Measurements from ENCODE around the gene UBFD1.
"Not testable (repeated sequence)": the region's sequence is repeated elsewhere in the genome, so short reads cannot be mapped to it uniquely, and the experiment has no call there.

The UBFD1 gene

DNA sequence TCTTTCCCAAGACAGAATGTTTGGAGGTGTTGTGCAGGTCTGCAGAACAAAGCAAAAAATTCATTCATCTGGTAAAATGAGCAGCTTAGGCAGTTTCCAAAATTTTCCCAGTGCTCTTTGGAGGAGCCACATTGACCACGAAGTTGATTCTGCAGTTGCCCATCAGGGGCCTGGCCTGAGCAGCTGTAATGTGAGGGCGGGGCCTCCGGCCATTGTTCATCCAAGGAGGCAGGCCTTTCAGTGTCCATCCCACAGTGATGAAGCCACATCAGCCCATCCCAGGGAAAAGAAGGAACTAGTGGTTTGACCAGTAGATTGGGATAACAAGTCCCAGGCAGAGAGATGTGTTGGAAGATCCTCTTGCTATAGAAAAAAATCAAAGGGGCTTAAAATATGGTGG is 10.1 kb downstream of the UBFD1 start:
- no peak for DNase-seq

DNA sequence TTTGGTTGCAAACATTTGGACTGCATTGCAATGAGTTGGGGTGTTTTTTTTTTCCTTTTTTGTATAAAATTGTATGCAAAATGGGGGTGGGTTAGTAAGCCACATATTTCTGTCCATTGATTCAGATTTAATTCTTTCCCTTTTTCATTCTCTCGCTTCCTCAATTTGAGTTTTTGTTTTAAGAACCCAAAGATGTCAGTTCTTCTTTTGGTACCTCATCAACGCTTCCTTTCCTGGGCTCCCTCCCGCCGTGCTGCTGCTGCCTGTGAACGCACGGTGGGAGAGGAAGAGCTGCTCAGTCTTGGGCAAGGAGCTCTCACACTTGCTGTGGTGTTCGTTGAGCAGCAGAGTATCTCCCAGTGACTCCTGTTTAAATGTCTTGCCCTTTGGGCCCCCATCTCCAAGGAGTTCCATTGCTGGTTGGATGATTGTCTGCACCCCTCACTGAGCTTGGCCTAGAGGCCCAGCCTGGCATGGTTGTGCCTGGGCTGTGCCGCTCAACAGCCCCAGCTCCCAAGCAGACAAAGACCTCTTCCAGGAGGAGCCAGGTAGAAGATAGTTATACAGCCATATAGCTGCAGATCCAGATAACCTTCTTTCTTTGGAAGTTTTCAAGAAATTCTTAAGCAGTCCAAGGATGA is 13.6 kb downstream of the UBFD1 start:
- DNase-seq = peak; percentile 56 to 79

DNA sequence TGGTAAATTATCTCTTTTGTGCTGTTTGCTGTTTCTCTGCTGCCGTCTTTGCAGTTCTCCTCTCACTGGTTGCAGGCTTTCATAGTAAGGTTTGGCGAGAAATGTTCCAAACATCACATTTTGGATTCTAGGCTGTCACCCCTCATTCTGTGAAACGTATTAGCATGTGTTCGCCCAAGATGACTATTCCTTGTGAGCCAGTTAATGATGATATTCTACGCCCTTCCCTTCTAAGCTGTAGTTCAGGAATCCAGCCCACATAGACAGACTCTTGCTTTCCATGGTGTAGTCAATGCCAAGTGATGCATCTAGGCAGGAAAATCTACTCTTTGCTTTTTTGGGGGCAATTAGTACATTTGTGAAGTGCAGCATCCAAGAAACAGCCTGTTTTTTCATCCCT is 14.4 kb downstream of the UBFD1 start:
- no peak for DNase-seq

DNA sequence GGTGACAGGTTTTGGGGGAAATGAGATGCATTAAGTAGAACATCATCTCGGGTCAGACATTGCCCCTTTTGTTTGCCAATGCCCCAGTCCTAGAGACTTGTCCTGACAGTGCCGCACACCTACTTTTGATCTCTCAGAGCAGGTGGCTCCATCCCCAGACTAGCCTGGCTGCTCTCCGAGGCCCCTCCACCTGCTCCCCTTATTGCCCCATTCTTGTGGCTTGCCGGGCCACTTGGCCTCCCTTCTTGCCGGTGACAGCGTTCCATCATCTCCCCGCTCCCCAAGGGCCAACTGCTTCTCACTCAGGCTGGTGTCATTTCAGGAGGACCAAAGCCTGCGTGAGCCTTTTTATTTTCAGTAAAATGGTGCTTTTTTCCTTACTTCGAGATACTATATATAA is 14.9 kb downstream of the UBFD1 start:
- DNase-seq = no peak

DNA sequence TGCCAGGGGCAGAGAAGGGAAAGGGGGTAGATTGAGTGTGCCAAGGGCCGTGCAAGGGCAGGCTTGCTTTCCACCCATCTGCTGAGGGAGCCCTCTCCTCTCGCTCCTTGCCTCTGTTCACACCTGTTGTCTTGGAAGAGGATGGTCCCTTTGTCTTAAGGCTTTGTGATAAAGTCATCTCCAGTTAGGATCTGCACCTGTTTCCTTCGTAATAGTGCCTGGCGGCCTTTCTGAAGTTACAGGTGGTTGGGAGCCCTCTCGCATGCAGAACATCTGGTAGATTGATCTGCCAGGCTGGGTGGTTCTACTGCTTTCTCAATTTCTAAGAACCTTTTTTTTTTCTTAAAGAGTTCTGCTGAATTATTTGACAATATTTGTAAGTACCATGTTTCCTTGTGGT is 16.3 kb downstream of the UBFD1 start:
- no peak for DNase-seq

DNA sequence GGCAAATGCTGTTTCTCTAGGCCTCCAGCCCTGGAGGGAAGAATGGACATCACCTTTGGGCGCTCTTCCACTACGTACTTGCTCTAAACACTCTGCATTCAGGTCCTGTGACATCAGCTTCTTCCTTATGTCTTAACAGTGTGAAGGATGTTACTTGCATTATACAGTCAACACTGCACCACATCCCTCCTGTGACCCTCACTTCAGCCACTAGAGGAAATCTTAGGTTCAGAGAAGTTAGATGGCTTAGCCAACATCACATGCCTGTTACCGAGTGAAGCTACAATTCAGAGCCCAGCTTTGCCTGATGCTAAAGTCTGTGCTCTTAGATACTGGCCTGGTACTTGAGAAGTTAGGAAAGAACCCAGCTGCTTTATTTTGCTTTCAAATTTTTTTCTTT is 18.3 kb downstream of the UBFD1 start:
- DNase-seq = no peak

DNA sequence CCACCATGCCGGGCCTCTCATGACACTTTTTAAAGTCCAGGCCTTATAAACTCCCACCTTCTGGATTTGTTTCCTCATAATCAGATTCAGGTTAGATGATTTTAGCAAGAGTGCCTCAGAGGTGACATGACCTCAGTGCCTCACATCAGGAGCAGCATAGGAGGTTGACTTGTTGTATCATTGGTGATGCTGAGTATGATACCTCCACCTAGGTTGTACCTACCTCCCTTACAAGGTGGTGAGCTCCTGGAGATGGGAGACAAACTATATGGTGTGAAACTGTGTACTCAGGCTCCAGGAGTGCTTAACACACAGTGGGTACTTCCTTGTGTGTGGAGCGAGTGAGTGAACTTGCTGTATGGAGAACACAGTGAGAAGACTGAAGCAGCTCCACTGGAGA is 20.0 kb downstream of the UBFD1 start:
- no peak for DNase-seq

DNA sequence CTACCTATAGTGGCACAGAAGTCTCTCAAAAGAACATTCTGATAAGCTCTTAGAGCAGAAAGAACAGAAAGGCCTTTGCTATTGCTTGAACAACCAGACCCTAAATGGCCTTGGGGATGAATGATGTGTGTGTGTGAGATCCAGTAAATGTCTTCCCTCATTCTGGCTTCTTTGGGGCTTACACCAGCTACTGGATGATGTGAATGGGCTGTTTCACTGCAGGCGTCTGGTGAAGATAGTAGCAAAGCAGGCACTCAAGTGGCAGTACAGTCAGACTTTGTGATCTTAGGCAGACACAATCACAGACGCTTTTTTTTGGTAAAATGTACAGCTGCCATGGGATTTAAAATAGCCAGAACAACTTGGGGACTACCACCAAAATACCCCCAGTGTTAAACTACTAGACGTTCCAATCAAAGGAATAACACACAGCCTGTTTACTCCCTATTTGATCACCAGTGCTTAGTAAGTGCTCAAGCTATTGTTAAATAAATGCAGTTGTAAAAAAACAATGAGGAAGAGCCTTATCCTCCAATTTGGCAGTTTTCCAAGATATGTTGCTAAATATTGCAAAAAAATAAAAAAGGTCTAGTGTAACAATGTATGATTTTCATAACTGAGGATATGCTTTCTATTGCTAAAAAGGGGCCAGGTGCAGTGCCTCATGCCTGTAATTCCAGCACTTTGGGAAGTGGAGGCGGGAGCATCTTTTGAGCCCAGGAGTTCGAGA is 20.7 kb downstream of the UBFD1 start:
- peak in 1 of 2 donors; percentile 70 for DNase-seq

DNA sequence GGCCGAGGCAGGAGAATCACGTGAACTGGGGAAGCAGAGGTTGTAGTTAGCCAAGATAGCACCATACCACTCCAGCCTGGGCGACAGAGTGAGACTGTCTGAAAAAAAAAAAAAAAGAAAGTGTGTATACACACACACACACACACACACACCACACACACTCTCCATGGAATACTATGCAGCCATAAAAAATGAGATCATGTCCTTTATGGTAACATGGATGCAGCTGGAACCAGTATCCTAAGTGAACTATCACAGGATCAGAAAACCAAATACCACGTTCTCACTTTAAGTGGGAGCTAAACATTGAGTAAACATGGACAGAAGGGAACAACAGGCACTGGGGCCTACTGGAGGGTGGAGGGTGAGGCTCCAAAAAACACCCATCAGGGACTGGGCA is 21.8 kb downstream of the UBFD1 start:
- DNase-seq = no peak

DNA sequence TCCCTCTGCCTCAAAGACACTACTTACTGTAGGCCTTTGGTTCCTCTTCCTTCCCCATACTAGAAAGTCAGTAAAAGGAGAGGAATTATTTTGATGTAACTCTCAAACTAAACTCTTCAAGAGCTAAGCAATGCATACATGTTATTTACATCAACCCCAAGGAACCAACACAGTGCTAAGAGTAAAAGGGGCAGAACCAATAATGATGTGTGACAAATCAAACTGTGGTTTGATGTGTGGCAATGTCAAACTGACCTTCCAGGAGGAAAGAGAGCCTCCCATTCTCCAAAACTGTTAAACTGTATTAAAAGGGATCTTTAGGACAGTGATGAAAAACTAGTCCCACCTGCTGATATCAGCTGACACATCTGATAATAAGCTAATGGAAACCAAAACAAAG is 22.9 kb downstream of the UBFD1 start:
- DNase-seq = no peak

DNA sequence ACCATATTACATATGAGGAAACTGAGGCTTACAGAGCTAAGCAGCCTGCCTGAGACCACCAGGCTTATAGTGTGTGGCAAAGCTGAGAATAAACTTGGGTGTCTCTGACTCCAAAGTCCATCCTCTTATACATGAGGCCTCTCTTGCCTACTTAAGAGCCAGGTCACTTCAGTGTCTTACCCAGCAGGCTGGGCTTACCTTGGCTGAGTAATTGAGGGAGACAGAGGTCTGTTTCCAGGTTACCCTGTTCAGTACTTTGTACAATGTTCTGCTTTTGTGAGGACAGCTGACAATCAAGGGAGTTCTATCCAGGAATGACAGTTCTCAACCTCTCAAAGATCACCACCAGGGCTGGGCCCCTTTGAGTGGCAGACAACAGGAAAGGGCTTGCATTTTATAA is 24.2 kb downstream of the UBFD1 start:
- no peak for DNase-seq

DNA sequence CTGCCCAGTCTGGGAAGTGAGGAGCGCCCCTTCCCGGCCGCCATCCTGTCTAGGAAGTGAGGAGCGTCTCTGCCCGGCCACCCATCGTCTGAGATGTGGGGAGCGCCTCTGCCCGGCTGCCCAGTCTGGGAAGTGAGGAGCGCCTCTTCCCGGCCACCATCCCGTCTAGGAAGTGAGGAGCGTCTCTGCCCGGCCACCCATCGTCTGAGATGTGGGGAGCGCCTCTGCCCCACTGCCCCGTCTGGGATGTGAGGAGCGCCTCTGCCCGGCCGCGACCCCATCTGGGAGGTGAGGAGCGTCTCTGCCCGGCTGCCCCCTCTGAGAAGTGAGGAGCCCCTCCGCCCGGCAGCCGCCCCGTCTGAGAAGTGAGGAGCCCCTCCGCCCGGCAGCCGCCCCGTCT is 25.7 kb downstream of the UBFD1 start:
- DNase-seq = not testable (repeated sequence)

DNA sequence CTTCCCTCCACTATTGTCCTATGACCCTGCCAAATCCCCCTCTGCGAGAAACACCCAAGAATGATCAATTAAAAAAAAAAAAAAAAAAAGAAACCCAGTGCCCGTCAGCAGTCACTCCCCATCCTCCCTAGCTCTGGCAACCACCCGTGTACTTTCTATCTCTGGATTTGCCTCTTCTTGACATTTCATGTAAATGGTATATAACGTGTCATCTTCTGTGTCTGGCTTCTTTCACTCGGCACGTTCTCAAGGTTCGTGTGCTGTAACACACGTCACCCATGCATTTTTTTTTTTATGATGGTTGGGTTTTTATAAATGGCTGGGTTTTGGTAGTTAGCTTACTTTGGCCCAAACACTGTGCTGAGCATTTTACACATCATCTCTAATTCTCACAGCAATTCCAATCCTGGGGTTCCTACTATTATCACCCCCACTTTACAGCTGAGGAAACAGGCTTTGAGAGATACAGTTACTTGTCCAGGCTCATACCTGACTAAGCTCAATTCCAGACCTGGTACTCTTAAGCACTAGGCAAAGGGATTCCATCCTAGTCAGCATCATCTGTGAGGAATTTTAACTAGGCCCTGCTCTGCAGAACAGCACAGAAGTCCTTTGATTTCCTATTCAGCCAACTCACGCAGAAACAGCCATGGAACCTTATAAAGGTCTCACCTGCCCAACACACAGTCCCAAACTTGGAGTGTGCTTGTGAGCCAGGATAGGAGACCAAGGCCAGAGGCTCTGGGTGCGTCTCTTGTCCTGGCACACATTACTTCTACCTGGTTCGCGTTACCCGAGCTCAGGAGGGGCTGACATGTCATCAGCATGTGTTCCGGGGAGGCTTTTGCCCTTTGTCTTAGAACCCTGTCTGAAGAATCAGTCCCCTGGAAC is 26.9 kb downstream of the UBFD1 start:
- no peak for DNase-seq

DNA sequence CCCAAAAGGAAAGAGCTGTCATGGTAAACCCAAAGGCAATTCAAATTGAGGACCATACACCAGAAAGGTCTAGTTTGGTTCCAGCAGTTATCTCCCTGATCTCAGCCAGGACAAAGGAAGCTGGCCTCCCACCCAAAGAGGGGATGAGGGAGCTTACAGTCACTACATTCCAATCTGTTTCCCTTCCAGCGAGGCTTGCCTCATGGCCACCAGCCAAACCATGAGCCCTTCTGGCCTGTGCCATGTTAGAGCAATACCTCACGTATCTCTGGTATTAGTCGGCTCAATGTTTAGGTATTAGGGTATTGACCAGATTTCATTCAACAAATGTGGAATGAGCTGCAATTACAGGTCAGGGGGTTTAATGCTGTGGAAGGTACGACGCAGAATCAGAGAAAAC is 30.2 kb downstream of the UBFD1 start:
- DNase-seq = no peak

DNA sequence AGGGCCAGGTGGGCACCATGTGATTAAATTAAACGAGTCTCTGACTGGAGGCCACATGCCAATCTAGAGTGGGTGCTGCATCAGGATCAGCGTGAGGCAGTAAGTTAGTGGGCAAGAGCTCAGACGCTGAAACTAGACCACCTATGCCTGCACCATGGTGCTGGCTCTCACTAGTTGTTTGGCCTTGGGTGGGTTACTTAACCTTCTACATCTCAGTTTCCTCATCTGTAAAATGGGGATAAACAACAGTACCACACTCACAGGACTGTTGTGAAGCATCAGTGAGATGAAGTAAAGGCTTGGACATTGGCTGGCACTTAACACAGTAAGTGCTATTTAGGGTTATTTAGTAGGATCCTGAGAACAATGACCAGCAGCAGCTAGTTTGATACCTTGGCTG is 32.7 kb downstream of the UBFD1 start:
- no peak for DNase-seq

DNA sequence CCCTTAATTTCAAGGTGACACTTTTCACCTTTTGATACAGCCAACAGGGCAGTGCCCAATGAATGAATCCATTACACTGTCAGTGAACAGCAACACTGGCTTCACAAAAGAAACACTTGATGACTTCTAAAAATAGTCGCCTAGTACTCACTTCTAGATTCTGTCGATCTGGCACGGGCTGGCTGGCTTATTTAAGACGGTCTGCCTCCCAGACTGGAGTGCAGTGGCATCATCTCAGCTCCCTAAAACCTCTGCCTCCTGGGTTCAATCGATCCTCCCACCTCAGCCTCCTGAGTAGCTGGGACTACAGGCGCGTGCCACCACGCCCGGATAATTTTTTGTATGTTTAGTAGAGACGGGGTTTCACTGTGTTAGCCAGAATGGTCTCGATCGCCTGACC is 36.7 kb downstream of the UBFD1 start:
- DNase-seq = no peak

DNA sequence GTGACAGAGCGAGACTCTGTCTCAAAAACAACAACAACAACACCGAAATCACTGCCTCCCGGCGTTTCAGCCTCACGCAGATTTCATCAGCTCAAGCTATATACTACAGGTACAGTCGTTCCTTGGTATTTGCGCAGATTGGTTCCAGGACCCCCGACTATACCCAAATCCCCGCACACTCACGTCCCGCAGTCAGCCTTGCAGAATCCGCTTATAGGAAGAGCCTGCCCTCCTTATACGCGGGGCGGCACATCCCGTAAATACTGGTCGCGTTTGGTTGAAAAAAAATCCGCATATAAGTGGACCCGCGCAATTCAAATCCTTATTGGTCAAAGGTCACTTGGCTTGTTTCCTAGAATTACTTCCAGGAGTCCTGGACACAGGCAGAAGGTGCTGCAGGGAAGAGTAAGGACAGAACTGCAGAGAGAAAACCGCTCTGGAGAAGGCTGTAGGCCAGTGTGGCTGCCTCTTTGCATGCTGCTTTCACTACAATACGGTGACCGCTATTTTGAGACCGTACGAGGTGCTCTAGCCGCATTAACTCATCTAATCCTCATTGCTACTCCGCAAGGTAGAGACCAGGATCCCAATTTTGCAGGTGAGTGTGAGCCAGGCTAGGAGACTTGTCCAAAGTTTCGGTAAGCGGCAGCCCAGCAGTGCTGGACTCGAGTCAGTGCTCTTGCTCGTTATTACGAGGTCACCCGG is 37.9 kb downstream of the UBFD1 start:
- DNase-seq = no peak

DNA sequence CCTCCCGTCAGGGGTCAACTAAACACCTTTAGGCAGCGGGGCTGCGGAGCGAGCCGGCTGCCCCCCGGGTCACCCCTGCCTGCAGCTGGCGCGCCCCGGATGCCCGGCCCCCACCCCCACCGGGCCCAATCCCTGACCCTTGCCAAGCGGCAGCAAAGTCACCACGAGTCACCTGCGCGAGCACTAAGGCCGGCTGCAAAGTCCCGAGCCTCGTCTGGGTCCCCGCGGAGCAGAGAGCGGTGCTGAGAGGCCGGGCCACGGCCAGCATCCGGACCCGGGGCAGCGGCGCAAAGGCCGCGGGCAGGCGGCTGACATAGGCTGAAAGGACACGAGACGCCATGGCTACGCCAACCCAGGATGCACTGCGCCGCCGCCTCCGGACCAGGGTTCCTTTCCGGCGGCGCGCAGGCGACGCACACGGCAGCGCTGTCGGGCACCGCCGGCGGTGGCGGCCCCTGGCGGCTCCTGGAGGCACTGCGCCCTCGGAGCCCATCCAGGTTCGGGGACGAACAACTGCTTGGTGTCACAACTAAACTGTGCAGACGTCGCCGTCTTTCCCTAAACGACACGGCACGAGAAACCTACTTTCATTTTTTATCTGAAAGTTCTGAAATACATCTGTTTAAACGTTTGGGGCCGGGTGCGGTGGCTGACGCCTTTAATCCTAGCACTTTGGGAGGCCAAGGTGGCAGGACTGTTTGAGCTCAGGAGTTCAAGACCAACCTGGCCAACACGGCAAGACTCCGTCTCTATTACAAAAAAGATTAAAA is 38.6 kb downstream of the UBFD1 start, which contains the start of gene NDUFAB1:
TSS of gene NDUFAB1 (minus strand) at position 366 of the 770 bp plus-strand sequence. CDS start at position 340, 26 bp downstream.
- peak; percentile 94 to 95 for DNase-seq

DNA sequence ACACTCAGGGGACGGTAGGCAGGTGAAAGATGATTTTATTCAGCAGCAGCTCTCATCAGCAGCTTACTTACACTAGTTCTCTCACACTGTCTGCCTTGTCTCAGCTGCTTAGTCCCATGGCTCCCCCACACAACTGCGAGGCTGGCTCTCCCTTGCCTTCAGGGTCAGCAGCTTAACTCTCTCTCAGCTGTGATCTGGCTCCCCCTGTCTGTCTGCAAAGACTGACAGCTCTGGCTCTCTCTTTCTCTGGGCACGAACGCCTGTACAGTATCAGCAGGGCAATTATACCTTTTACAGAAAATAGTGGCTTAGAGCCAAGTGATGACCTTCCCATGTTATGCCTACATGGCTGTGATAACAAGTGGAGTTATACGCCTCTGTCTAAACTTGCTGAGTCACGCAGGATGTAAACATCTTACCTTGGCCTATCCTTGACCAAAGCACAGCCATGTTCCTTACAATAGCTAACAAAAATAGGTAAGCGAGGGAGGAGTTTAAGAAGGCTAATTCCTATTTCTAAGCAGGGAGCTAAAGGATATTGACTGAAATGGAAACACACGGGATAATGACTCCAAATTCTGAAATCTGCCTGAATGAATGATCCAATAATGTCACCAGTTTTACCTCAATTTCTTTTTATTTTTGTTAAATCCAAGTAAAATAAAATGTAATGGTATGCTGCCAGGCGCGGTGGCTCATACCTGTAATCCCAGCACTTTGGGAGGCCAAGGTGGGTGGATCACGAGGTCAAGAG is 39.7 kb downstream of the UBFD1 start:
- DNase-seq = peak; percentile 15 to 32

DNA sequence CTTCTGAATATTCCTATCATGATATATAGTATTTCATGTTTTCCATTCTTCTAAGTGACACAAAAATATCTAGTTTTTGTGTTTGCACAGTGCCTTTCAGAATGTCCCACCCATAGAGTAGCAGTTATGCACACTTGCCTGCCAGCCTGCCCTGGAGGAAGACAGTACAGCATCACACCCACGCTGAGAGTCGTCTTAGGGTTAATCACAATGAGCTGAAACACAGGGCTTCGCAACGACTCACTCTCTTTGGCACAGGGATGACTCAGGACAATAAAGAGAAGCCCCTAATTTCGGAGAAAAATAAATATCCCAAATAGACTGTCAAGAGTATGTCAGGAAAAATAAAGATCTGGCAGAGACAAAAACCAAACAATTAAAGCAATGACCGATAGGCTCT is 50.2 kb downstream of the UBFD1 start:
- peak in 1 of 2 donors; percentile 10 for DNase-seq

DNA sequence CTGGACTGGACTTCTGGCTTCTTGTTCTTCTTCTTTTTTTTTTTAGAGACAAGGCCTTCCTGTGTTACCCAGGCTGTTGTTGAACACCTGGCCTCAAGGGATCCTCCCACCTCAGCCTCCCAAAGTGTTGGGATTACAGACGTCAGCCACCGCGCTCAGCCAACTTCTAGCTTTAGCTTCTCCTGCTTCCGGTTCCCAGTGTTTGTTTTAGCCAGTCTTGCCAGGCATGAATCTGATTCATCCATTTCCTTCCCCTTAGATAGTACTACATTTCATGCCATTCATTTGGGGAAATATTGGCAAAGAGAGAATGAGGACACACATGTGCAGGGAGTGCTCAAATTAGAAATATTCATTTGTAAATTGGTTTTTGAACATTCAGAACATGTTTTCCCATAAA is 50.7 kb downstream of the UBFD1 start:
- DNase-seq = peak; percentile 38 to 48

All from inflammatory macrophage (primary cell).